ENCODE results near the gene CSF1.
"Not testable (repeated sequence)": the region's sequence is repeated elsewhere in the genome, so short reads cannot be mapped to it uniquely, and the experiment has no call there.

Gene CSF1

DNA sequence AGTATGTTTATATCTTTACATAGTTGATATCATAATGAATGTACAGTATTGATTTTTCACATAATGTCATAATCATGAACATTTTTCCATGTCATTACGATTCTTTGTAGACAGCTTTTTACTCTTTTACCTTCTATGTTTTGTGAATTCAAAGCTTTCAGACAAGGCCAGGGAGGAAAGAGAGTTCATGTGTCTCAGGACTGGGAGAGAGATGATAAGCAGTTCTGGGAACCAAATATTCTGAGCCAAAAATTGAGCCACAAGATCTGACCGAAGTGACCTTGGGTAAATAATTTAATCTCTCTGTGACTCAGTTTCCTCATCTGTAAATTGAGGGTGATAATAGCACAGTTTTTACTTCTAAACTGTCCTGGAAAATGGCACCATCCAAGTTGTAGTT is 31.8 kb downstream of the CSF1 start:
- no peak for ATAC-seq

DNA sequence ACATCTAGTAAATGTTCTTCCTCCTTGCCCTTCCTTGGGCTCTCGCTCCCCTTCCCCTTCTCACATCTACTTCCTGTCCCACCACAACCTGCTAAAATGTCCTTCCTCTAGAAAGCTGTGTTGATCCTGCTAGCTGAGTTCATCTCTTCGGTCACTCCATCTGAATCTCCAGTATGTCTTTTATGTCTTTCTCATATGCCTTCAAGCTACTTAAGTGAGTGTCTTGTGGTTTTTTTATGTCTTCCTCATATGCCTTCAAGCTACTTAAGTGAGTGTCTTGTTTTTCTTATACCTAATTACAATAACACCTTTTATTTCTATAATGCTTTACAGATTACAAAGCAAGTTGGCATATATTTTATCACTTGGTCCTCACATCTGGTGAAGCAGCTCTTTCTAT is 33.9 kb downstream of the CSF1 start:
- ATAC-seq = no peak

DNA sequence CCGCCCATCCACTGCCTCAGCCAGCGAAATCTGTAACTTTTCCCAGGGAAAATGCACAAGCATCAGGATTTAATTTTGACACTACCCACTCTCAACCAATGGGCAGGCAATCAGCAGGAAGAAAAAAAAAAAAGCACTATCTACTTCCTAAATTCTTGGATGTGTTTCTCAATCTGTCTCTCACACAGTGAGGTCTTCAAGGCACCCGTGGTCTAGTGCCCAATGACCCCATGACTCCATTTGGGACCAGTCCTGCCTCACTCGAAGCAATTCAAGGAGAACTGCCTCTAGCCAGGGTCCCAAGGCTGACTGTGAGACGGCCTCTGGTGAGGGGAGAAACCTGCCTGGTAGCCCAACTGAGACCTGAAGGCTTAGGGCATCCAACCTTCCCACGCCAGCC is 35.9 kb downstream of the CSF1 start:
- ATAC-seq = no peak

DNA sequence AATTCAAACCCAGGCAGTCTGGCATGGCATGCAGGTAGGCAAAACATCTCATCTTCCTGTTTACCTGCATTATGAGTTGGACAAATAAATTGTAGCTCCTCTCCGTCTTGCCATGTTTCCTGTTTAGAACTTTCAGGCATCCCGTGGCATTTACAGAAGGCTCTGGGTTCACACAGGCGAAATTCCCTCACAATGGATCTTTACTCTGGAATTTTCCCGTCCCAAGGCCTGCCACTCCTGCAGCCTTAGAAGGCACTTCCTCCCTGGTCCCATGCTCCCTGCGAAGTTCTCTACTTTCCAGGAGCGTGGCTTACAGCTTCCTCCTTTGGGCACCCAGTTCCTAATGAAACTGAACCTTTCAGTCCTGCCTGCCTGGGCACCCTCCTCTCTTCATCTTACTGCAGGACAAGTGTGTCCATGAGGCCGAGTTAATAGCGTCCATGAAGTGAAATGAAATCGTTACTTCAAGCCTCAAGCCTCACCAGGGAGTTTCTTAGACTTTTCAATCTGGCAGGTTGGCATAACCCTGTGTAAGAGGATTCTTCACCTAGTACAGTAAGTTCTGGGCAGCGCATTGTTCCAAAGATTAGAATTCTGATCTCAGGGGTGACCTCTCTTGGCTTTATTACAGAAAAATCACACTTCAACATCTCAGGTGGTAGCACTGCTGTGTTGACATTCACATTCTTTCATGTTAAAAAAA is 37.1 kb downstream of the CSF1 start:
- no peak for ATAC-seq

DNA sequence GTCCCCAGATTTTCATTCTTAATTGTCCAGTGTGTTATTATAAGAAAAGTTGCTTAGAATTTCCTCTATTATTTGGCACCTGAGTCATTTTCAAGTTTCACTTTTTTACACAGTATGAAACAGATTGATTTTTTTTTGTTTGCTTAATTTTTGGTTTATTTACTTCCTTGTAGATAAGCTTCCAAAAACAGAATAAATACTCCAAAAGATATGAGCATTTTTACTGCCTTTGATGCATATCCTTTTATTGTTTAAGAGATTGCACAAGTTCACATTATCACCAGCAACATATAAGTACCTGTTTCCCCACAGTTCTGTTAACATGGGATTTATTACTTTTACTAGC is 37.6 kb downstream of the CSF1 start:
- ATAC-seq = no peak

DNA sequence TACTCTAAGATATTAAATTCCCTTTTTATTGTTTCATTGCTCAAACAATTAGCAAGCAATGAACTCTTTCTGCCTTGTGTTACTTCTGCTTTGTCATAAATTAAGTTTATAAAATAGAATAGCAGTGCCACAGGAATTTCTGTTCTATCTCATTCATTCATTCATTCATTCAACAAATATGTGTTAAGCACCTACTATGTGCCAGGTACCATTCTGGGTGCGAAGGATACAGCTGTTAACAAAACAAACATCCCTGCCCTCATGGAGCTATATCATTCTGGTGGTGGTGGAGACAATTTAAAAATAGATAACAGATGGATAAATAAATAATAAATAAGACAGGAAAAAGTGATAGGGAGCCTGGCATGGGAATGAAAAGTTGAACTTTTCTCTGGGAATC is 39.4 kb downstream of the CSF1 start:
- no peak for ATAC-seq

DNA sequence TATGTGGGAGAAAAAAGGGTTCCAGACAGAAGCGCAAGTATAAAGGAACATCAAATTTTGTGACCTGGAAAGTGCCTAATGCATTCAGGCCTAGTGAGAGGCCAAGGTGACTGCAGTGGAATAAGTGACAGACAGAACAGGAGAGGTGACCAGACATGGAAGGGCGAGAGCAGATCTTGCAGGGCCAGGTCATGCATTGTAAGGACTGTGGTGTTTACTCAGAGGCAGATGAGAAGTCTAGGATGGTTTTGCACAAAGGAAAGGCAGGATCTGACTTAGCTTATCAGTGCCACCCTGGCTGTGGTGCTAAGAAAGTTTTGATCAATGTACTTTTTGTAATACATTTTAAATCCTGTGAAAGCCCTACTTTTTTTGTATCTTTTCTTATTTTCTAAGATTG is 39.9 kb downstream of the CSF1 start:
- ATAC-seq = no peak

DNA sequence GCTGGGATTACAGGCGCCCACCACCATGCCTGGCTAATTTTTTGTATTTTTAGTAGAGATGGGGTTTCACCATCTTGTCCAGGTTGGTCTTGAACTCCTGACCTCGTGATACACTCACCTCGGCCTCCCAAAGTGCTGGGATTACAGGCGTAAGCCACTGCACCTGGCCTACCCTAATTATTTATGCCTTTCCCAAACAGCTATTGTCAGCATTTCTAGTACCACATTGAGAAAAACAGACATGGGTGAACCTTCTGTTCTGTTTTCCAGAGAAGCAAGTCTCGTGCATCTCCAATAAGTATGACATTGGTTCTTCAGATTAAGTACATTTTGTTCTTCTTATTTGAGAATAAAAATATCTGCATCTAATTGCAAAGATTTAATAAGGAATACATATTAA is 40.9 kb downstream of the CSF1 start:
- ATAC-seq = not testable (repeated sequence)

DNA sequence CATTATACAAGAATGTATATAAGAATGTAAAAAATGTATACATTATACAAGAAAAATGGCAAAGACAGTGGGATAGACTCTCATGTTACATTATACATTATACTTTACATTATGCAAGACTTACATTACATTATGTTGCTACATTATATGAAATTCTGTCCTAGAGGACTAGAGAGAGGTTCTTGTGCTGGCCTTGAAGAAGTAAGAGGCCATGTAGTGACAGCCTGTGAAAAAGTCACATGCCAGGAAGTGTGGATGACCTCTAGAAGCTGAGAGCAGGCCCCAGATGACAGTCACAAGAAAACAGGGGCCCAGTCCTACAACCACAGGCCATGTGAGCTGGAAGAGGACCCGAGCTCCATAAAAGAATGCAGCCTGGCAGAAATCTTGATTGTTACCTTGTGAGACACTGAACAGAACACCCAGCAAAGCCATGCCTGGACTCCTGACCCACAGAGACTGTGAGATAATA is 43.4 kb downstream of the CSF1 start:
- ATAC-seq = no peak

DNA sequence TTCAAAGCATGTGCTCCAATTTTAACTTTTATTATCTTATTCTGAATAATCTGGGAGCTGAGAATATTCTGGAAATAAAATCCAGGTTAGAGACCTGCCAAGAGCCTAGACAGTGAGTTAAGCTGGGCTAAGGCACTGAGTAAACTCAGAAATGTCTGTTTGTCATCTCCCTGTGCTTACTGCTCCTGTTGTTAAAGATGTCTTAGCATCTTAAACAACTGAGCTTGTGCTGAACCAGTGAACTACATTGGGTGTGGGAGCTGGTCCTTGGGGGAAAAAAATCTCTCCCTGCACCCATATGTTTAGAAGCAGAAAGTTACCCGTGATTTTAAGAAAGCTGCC is 49.0 kb downstream of the CSF1 start:
- ATAC-seq = no peak

DNA sequence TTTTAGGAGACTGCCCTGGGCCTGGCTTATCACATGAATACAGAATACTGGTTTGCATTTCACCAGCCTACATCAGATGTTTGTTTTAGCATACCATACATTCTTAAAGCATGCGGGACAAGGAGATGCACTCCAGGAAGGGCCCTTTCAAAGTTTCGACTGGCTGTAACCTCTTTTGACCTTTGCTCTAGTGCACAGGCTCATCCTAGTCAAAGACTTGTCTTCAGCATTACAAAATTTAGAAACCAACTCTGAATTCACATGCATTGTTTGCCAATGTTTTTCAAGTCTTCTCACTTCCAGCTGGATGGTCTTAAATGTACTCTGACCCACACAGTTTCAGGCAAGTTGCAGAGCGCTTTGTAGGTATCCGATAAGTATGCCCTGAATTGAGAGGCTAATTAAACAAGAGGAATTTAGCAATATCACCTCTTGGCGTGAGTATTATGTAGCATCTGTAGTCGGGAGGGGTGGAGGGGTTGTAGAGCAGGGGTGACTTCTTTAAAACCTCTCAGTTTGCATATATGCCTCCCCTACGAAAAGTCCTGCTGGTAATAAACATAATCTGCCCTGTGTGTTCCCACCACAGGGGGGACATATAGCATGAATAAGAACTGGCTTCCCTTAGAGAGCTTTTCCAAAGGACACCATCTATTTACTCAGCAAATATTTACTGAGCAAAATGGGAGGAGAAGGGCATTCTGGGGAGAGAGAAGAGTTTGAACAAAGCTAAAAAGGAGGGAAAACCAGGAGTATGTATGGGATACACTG is 49.5 kb downstream of the CSF1 start:
- ATAC-seq = no peak

DNA sequence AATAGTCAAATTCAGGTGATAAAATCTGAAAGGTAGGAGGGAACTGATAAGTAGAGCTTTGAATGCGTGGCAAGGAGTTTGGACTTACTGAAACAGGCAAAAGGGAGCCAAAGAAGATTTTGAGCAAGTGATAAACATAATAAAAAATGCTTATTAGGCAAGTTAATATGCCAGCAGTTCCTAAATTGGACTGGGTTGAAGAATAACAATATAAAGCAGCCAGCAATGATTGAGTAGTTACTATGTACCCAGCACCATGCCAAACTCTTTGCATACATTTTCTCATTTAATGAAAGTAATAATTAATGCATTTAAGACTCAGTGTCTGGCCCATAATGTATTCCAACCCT is 50.1 kb downstream of the CSF1 start:
- ATAC-seq = no peak

DNA sequence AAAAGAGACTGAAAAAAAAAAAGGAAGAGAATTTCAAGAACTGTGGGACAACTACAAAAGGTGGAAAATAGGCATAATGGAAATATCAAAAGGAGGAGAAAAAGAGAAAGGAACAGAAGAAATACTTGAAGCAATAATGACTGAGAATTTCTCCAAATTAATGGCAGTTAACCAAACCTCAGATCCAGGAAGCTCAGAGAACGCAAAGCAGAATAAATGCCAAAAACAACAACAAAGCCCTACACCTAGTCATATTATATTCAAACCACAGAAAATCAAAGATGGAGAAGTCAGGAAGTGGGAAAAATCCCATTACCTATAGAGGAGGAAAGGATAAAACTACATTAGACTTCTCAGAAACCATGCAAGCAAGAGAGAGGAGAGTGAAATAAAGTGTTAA is 53.2 kb downstream of the CSF1 start:
- no peak for ATAC-seq

DNA sequence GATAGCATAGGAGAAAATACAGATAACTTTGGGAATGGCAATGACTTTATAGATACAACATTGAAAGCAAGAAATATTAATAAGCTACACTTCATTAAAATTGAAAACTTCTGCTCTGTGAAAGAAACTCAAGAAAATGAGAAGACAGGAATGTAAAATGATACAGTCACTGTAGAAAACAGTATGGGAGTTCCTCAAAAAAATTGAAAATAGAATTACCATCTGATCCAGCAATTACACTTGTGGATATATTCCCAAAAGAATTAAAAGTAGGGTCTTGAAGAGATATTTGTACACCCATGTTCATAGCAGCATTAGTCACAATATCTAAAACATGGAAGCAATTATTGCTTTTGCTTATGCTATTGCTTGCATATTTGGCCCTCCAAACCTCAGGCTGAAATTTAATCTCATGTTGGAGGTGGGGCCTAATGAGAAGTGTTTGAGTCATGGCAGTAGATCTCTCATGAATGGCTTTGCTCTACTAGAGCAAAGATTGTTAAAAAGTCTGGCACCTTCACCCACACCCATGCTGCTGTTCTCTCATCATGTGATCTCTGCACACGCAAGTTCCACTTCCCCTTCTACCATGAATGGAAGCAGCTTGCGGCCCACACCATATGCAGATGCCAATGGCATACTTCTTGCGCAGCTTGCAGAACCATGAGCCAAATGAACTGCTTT is 58.6 kb downstream of the CSF1 start:
- ATAC-seq = no peak

DNA sequence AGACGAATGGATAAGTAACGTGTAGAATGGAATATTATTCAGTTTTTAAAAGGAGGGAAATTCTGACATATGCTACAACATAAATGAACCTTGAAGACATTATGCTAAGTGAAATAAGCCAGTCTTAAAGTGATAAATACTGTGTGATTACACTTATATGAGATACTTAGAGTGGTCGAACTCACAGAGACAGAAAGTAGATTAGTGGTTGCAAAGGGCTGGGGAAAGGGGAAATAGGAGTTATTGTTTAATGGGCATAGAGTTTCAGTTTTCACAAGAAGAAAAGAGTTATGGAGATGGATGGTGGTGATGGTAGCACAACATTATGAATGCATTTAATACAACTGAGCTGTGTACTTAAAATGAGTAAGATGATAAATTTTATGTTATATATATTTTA is 59.3 kb downstream of the CSF1 start:
- ATAC-seq = no peak

DNA sequence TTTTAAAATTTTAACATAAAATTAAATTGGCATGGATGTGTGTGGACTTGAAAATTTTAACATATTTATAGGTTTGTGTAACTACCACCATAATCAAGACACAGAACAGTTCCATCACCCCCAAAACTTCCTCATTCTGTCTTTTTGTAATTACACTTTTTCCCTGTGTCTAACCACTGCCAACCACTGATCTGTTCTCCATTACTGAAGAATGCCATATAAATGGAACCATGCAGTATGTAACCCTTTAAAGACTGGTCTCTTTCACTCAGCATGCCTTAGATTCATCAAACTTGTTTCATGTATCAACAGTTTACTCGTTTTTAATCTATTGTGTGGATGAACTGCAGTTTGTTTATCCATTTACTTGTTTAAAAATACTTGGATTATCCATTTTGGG is 60.9 kb downstream of the CSF1 start:
- ATAC-seq = no peak

DNA sequence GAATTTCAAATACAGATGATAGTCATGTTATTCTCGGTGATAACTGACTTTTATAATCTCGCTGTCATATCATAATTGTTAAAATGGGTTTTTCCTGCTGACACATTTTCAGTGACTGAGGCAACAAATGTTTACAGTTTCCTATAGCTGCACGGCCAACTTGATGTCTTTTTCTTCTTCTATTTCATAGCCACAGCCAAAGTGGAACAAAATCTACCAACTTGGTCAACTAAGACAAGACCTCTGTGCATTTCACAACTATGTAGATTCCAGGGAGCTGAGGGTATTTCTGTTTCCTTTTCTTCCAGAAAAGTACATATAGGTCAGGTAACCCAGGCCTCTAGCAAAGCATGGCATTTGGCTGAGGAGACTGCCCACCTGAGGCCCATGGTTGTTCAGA is 63.5 kb downstream of the CSF1 start:
- ATAC-seq = no peak

DNA sequence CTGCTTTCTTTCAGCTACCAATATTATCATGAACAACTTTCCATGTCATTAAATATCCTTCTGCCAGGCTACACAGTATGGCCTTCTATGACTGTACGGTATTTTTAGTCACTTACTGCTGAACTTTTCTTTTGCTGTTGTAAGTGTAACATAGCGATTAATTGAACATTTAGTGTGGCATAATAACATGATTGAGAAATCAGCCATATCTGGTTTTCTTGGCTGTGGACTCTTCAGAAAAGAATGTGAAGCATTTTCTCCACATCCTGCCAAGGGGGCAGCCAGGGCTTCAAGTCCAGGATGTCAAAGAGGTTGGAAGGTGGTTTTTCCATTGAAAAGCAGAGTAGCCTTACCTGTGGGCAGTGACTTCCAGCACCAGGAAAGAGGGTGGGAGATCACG is 65.1 kb downstream of the CSF1 start:
- ATAC-seq = no peak

DNA sequence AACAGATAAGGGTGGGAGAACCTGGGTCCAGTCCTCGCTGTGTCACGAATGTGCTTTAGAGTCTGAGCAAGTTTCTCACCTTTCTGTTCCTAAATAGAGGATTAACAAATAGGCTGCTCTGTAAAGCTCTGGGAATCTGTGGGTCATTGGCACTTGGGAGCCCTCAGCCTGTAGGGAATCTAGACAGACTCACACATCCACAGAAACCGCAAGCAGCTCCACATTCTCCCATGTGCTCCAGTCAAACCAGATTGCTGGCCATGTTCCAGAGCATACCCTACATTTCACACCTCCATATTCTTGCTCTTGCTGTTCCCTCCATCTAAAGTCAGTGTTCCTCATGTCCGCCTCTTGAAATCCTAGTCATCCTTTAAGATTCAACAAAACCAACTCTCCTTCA is 66.1 kb downstream of the CSF1 start:
- ATAC-seq = no peak

DNA sequence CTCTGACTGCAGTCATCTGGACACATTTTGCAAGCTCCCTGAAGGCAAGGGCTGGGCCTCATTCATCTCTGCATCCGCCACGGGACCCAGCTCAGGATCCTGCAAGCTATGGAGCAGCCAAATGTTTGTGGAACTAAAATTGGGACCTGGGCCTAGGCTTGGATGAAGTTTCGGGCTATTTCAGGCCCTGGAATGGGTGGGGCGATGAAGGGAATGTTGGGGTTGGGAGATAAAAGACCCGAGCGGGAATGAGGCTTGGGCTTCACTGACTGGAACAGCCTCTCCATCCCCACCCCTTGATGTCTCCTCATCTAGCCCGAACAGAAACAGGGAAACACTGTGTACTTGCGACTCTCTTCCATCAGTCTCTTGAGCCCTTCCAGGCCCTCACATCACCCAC is 66.6 kb downstream of the CSF1 start:
- ATAC-seq = no peak

DNA sequence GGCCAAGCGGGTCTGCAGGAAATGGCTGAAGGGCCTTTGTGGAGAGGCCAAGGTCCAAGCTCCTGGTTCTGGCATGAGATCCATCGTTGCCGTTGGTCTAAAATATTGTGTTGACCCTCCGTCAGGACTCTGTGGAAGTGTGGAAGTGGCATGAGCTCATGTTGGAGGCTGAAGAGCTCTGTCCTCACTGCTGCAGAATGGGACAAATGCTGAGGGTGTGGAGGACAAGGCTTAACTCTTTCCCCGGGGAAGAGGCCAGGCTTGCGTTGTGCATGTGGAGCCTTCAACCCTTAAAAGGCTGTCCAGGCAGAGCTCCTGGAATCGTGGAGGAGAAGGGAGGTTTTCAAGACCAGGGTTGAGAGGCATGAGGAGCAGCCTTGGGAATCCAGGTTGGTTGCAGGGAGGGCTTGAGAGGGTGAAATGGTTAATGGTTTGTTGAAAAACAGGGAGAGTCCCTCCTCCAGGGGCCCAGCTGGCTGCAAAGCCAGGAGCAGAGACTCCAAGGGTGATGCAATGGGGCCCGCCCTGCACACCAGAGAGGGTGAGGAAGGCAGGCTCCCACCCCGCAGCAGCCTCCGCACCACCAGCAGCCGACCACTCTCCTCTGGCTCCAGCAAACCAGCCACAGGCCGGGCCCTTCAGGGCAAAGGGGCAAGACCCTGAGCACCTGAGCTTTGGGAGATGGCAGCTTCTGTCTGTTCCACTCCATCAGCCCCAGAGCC is 67.2 kb downstream of the CSF1 start:
- no peak for ATAC-seq

DNA sequence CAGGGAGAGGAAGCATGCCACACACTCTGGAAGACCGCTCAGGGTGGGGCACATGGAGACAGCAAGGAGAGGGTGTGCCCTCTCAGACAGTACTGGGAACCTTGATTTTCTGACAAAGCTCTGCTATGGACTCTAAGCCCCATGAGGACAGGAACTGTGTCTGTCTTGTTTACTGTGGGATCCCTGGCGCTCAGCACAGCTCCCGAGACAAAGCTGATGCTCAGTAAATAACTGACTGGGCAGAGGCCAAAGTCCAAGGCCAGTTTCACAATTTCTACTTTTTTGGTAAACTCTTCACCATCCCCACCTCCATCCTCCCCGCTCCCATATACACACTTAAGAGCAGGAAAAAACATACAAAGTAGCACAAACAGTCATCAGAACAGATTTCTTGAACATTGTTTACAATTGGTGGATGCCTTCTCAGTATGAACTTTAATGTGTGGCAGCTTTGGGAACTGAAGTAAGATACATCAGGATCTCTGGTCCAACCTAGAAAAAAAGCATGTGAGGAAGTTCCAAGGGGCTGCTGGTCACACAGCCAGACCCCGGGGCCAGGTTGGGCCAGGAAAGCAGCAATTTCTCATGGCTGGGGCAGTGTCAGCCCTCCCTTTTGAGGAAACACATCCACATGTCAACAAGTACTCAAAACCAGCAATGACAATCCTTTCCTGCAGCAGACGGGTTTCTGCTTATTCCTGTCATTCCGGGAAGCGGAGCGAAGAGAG is 68.3 kb downstream of the CSF1 start:
- ATAC-seq = no peak

DNA sequence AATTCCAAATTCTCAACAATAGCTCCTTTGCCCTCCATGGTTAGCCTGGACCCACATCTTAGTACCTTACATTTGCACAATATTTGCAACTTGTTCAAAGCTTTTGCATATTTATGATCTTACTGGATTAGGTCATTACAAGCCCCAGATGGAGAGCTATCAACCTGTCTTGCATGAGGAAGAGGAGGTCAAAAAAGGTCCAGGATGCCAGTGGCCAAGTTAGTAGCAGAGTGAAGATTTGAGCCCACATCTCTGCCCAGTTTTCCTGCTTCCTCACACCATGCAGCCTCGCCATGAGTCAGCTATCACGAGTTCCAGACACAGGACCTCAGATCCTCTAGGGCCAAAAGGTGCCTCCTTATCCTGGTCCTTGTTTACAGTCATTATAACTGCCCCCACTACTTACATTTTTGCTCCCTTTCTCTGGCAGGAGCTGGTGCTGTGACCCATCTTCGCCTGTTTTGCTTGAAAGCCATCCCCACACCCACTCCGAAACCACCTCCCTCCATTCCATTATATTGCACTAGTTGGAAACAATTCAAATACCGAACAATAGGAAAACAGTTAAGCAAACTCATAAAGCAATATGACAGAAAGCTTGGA is 68.9 kb downstream of the CSF1 start:
- ATAC-seq = no peak

Data from activated CD4-positive, CD25-positive, alpha-beta regulatory T cell treated with anti-CD3 and anti-CD28 coated beads, Interleukin-2, amount 50 U/mL, for 24 hours (primary cell).